ENCODE results near the gene PAK6.

DNA sequence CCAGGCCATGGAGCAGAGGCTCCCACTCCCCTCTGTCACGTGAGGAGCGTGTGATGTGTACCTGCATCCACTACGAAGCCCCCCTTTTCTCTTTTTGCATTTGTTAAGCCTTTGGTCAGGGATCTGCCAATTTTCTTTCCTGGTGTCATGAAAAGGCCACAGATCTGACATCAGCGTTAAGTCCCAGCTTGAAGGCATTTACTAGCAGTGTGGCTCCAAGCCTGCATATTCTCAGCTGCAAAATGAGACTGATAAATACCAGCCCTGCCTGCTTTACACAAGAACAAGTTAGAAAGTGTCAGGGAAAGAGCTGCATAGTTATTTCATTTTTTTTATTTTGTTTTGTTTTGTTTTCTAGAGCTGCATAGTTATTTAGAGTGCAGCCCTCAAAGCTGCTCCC lies 46.3 kb downstream of the PAK6 start:
- TF ChIP-seq POLR2A (IDR thresholded peaks at IDR 0.05; ENCODE audit: low read length) (no peak), JUN (IDR thresholded peaks at IDR 0.05) (no peak)
